CD8-positive, alpha-beta memory T cell (primary cell): ENCODE data around the gene ATP8A2. TPM values are rescaled to one million over a fixed set of nuclear protein-coding genes. Genes with fewer than 3 reads are reported as not detected.

Source experiments
- CTCF ChIA-PET: fragments of 350-600 bp; sonication (Branson Sonifier 250); formaldehyde crosslinking; loops from one replicate; lab custom pipeline; 2021; ENCODE audit warnings: antibody characterized with exemption; lab: Charles Lee
- POLR2A ChIA-PET: fragments of 350-600 bp; sonication (Branson Sonifier 250); formaldehyde crosslinking; loops from one replicate; lab custom pipeline; 2021; ENCODE audit warnings: antibody characterized with exemption; lab: Charles Lee
- DNase-seq, 5 donors: peaks; one replicate each; pipeline versions ENCODE4 v3.0.0 to v3.0.0-alpha.2; 2020 to 2022; ENCODE audit warnings: mixed read lengths in 1 of 5
- H3K27ac ChIP-seq: one replicate; pipeline ENCODE4 v1.7.0; 2013; ENCODE audit warnings: low read depth, mild to moderate bottlenecking, low read length, moderate library complexity
- H3K27me3 ChIP-seq: 2 replicates; pipeline ENCODE4 v1.7.0; 2013; ENCODE audit warnings: low read length, mild to moderate bottlenecking; ENCODE audit not compliant: insufficient read depth, poor library complexity, severe bottlenecking
- H3K36me3 ChIP-seq: 2 replicates; pipeline ENCODE4 v1.7.0; 2013; ENCODE audit warnings: mild to moderate bottlenecking, low read length, moderate library complexity; ENCODE audit not compliant: insufficient read depth
- H3K4me1 ChIP-seq: 2 replicates; pipeline ENCODE4 v1.7.0; 2013; ENCODE audit warnings: mild to moderate bottlenecking, low read length, moderate library complexity; ENCODE audit not compliant: insufficient read depth
- H3K4me3 ChIP-seq: 2 replicates; pipeline ENCODE4 v1.7.0; 2013; ENCODE audit warnings: mild to moderate bottlenecking, low read length
- H3K9me3 ChIP-seq: 2 replicates; pipeline ENCODE4 v1.7.0; 2013; ENCODE audit warnings: mild to moderate bottlenecking, low read length
- H3K27ac Mint-ChIP-seq, 8 donors: one replicate each; pipeline ENCODE4 v1.8.0; 2020 to 2021; ENCODE audit warnings: mixed read lengths in 8 of 8, mild to moderate bottlenecking in 6 of 8, inconsistent platforms in 3 of 8, moderate library complexity in 3 of 8
- H3K27me3 Mint-ChIP-seq, 2 donors: one replicate each; pipeline ENCODE4 v1.8.0; 2020 to 2021; ENCODE audit warnings: mixed read lengths in 2 of 2, mild to moderate bottlenecking in 1 of 2, moderate library complexity in 1 of 2
- H3K36me3 Mint-ChIP-seq, 3 donors: one replicate each; pipeline ENCODE4 v1.8.0; 2020 to 2021; ENCODE audit warnings: mixed read lengths in 3 of 3, inconsistent platforms in 1 of 3, mild to moderate bottlenecking in 1 of 3
- H3K4me1 Mint-ChIP-seq, 3 donors: one replicate each; pipeline ENCODE4 v1.8.0; 2020 to 2021; ENCODE audit warnings: mixed read lengths in 3 of 3, inconsistent platforms in 1 of 3, mild to moderate bottlenecking in 1 of 3
- H3K4me3 Mint-ChIP-seq, 7 donors: one replicate each; pipeline ENCODE4 v1.8.0; 2020 to 2021; ENCODE audit warnings: mixed read lengths in 7 of 7, mild to moderate bottlenecking in 6 of 7, moderate library complexity in 4 of 7, inconsistent platforms in 2 of 7
- H3K9me3 Mint-ChIP-seq, 5 donors: one replicate each; pipeline ENCODE4 v1.8.0; 2020 to 2022; ENCODE audit warnings: mixed read lengths in 5 of 5, mild to moderate bottlenecking in 3 of 5, moderate library complexity in 2 of 5, inconsistent platforms in 1 of 5
- polyA plus RNA-seq: library from polyadenylated mRNA; unstranded; fragments of 300-500 nt; fragmentation: Illumina TruSeq; gene quantifications from one replicate; pipeline ENCODE4 v1.2.3, GENCODE V29; 2021
- total RNA-seq, 2 experiments: library from RNA; stranded (reverse); gene quantifications; one replicate each; pipeline ENCODE4 v1.2.3, GENCODE V29; 2021

Gene ATP8A2
- total and polyA plus RNA-seq, 3 experiments from 2014 or later = 0.26 to 0.63 (median 0.58) TPM

- Mint-ChIP-seq H3K9me3 (no peaks in the 10 kb centered on the region), H3K36me3 (no peaks in the 10 kb centered on the region), H3K4me3 (no peak overlapping the region), H3K27me3 (peaks cover 0 to 2% of the 10 kb centered on the region in 2 donors), H3K4me1 (peaks cover 9 to 12% (median 10%) of the 10 kb centered on the region in 3 donors), H3K27ac (no peak overlapping the region)
- Histone ChIP-seq H3K4me1 (peaks cover 7% of the 10 kb centered on the region), H3K36me3 (no peaks in the 10 kb centered on the region), H3K27ac (no peak overlapping the region), H3K9me3 (no peaks in the 10 kb centered on the region), H3K4me3 (no peak overlapping the region), H3K27me3 (no peaks in the 10 kb centered on the region)
- ChIA-PET POLR2A (no interaction called here), CTCF (no interaction called here)
- no peak for DNase-seq
Measured at GRCh38 chr13:25966086-25966485, 594.3 kb downstream of the ATP8A2 start.

GRCh38 chr13:25967144-25967543, 595.4 kb downstream of the ATP8A2 start:
- peaks cover 17% of the 10 kb centered on the region for H3K4me1 ChIP-seq
- no peak overlapping the region for H3K4me3 ChIP-seq
- no peak overlapping the region for H3K27ac ChIP-seq
- H3K4me1 Mint-ChIP-seq = peaks cover 19 to 22% (median 20%) of the 10 kb centered on the region in 3 donors
- peak overlapping the region in 1 of 8 donors; percentile 38 for H3K27ac Mint-ChIP-seq
- no peaks in the 10 kb centered on the region for H3K36me3 ChIP-seq
- H3K36me3 Mint-ChIP-seq = no peaks in the 10 kb centered on the region
- CTCF ChIA-PET = no interaction called here
- DNase-seq = no peak
- no peaks in the 10 kb centered on the region for H3K9me3 Mint-ChIP-seq
- H3K4me3 Mint-ChIP-seq = no peak overlapping the region
- no peaks in the 10 kb centered on the region for H3K27me3 ChIP-seq
- no peaks in the 10 kb centered on the region for H3K9me3 ChIP-seq
- H3K27me3 Mint-ChIP-seq = peaks cover 0 to 5% of the 10 kb centered on the region in 2 donors
- POLR2A ChIA-PET = no interaction called here

- H3K4me1 Mint-ChIP-seq = peaks cover 46 to 48% (median 48%) of the 10 kb centered on the region in 3 donors
- Histone ChIP-seq H3K4me3 (no peak overlapping the region), H3K27ac (no peak overlapping the region), H3K27me3 (no peaks in the 10 kb centered on the region), H3K4me1 (peaks cover 47% of the 10 kb centered on the region), H3K9me3 (no peaks in the 10 kb centered on the region), H3K36me3 (no peaks in the 10 kb centered on the region)
- peak overlapping the region in 5 of 7 donors; percentile 4 to 54 (median 46) for H3K4me3 Mint-ChIP-seq
- peaks cover 0 to 2% (median 0%) of the 10 kb centered on the region in 5 donors for H3K9me3 Mint-ChIP-seq
- H3K27me3 Mint-ChIP-seq = peaks cover 0 to 5% of the 10 kb centered on the region in 2 donors
- H3K27ac Mint-ChIP-seq = peak overlapping the region; percentile 24 to 92 (median 82)
- no peak for DNase-seq
- ChIA-PET CTCF (no interaction called here), POLR2A (no interaction called here)
- H3K36me3 Mint-ChIP-seq = no peaks in the 10 kb centered on the region
Measured at GRCh38 chr13:25971047-25971446, 599.3 kb downstream of the ATP8A2 start.

- no peak overlapping the region for H3K27ac ChIP-seq
- POLR2A ChIA-PET = no interaction called here
- peak overlapping the region; percentile 24 to 92 (median 82) for H3K27ac Mint-ChIP-seq
Measured at GRCh38 chr13:25971459-25972145, 599.8 kb downstream of the ATP8A2 start.

GRCh38 chr13:25973085-25973484, 601.3 kb downstream of the ATP8A2 start:
- H3K27me3 Mint-ChIP-seq = peaks cover 0 to 9% of the 10 kb centered on the region in 2 donors
- peak overlapping the region in 6 of 8 donors; percentile 79 to 89 (median 86) for H3K27ac Mint-ChIP-seq
- Histone ChIP-seq H3K4me3 (no peak overlapping the region), H3K9me3 (no peaks in the 10 kb centered on the region), H3K27ac (no peak overlapping the region), H3K4me1 (peaks cover 54% of the 10 kb centered on the region), H3K27me3 (no peaks in the 10 kb centered on the region), H3K36me3 (no peaks in the 10 kb centered on the region)
- ChIA-PET CTCF (no interaction called here), POLR2A (no interaction called here)
- peaks cover 50 to 53% (median 53%) of the 10 kb centered on the region in 3 donors for H3K4me1 Mint-ChIP-seq
- DNase-seq = no peak
- no peaks in the 10 kb centered on the region for H3K36me3 Mint-ChIP-seq
- peak overlapping the region in 5 of 7 donors; percentile 38 to 76 (median 59) for H3K4me3 Mint-ChIP-seq
- peaks cover 0 to 2% (median 0%) of the 10 kb centered on the region in 5 donors for H3K9me3 Mint-ChIP-seq

More at GRCh38 chr13:25971459-25972145, 599.8 kb downstream of the ATP8A2 start:
- Histone ChIP-seq H3K4me3 (no peak overlapping the region), H3K9me3 (no peaks in the 10 kb centered on the region), H3K4me1 (peaks cover 47% of the 10 kb centered on the region), H3K27me3 (no peaks in the 10 kb centered on the region), H3K36me3 (no peaks in the 10 kb centered on the region)
- peaks cover 46 to 48% (median 48%) of the 10 kb centered on the region in 3 donors for H3K4me1 Mint-ChIP-seq
- peaks cover 0 to 2% (median 0%) of the 10 kb centered on the region in 5 donors for H3K9me3 Mint-ChIP-seq
- DNase-seq = peak; percentile 13 to 67 (median 39)
- peaks cover 0 to 5% of the 10 kb centered on the region in 2 donors for H3K27me3 Mint-ChIP-seq
- CTCF ChIA-PET = no interaction called here
- H3K4me3 Mint-ChIP-seq = peak overlapping the region in 6 of 7 donors; percentile 4 to 54 (median 30)
- H3K36me3 Mint-ChIP-seq = no peaks in the 10 kb centered on the region

- H3K36me3 Mint-ChIP-seq = no peaks in the 10 kb centered on the region
- CTCF ChIA-PET = no interaction called here
- peaks cover 0 to 2% (median 0%) of the 10 kb centered on the region in 5 donors for H3K9me3 Mint-ChIP-seq
- DNase-seq = peak in 2 of 5 donors; percentile 9 to 55
- POLR2A ChIA-PET = no interaction called here
- peaks cover 0 to 9% of the 10 kb centered on the region in 2 donors for H3K27me3 Mint-ChIP-seq
- peak overlapping the region; percentile 76 to 89 (median 84) for H3K27ac Mint-ChIP-seq
- no peaks in the 10 kb centered on the region for H3K9me3 ChIP-seq
- peak overlapping the region; percentile 38 to 76 (median 62) for H3K4me3 Mint-ChIP-seq
- H3K27me3 ChIP-seq = no peaks in the 10 kb centered on the region
- no peak overlapping the region for H3K27ac ChIP-seq
- H3K4me1 ChIP-seq = peaks cover 54% of the 10 kb centered on the region
- H3K36me3 ChIP-seq = no peaks in the 10 kb centered on the region
- peaks cover 50 to 53% (median 53%) of the 10 kb centered on the region in 3 donors for H3K4me1 Mint-ChIP-seq
- peak overlapping the region; percentile 24 for H3K4me3 ChIP-seq
Measured at GRCh38 chr13:25973576-25973975, 601.8 kb downstream of the ATP8A2 start.

GRCh38 chr13:25977216-25977615, 605.4 kb downstream of the ATP8A2 start:
- H3K4me1 ChIP-seq = peaks cover 36% of the 10 kb centered on the region
- Mint-ChIP-seq H3K27me3 (peaks cover 4% of the 10 kb centered on the region in 2 donors), H3K4me3 (peak overlapping the region in 1 of 7 donors; percentile 32), H3K36me3 (peaks cover 0 to 2% (median 0%) of the 10 kb centered on the region in 3 donors), H3K9me3 (peaks cover 0 to 2% (median 0%) of the 10 kb centered on the region in 5 donors), H3K27ac (peak overlapping the region in 1 of 8 donors; percentile 29), H3K4me1 (peaks cover 30 to 32% (median 30%) of the 10 kb centered on the region in 3 donors)
- DNase-seq = no peak
- H3K27me3 ChIP-seq = no peaks in the 10 kb centered on the region
- no peaks in the 10 kb centered on the region for H3K9me3 ChIP-seq
- H3K4me3 ChIP-seq = no peak overlapping the region
- ChIA-PET POLR2A (no interaction called here), CTCF (no interaction called here)
- no peaks in the 10 kb centered on the region for H3K36me3 ChIP-seq
- H3K27ac ChIP-seq = no peak overlapping the region

- no peak overlapping the region for H3K4me3 Mint-ChIP-seq
- no peaks in the 10 kb centered on the region for H3K9me3 ChIP-seq
- ChIA-PET CTCF (no interaction called here), POLR2A (no interaction called here)
- no peak for DNase-seq
- H3K4me3 ChIP-seq = no peak overlapping the region
- peaks cover 0 to under 1% (median 0%) of the 10 kb centered on the region in 5 donors for H3K9me3 Mint-ChIP-seq
- H3K4me1 ChIP-seq = peaks cover 31% of the 10 kb centered on the region
- no peaks in the 10 kb centered on the region for H3K36me3 ChIP-seq
- no peaks in the 10 kb centered on the region for H3K27me3 ChIP-seq
- no peak overlapping the region for H3K27ac Mint-ChIP-seq
- peaks cover 4% of the 10 kb centered on the region in 2 donors for H3K27me3 Mint-ChIP-seq
- H3K27ac ChIP-seq = no peak overlapping the region
- H3K4me1 Mint-ChIP-seq = peaks cover 26 to 27% (median 26%) of the 10 kb centered on the region in 3 donors
- peaks cover 0 to 2% (median 0%) of the 10 kb centered on the region in 3 donors for H3K36me3 Mint-ChIP-seq
Measured at GRCh38 chr13:25977671-25978070, 605.9 kb downstream of the ATP8A2 start.
